Neural progenitor cell (in vitro differentiated cells): ENCODE measurements around the gene BZW1. TPM values are rescaled to one million over a fixed set of nuclear protein-coding genes. Genes with fewer than 3 reads are reported as not detected.

ENCODE experiments used
- DNase-seq: peaks from one replicate; pipeline ENCODE4 v3.0.0-alpha.2; 2016; ENCODE audit warnings: low spot score
- H2AFZ ChIP-seq: fragments of 200-600 bp; sonication (generic); replicated peaks from 2 replicates; pipeline ENCODE4 v1.6.1; 2016; ENCODE audit warnings: antibody characterized with exemption
- H3F3A ChIP-seq: fragments of 200-600 bp; sonication (generic); 2 replicates; pipeline ENCODE4 v1.6.1; 2016; ENCODE audit warnings: antibody characterized with exemption, low read depth
- H3K27ac ChIP-seq: fragments of 200-600 bp; sonication (generic); 2 replicates; pipeline ENCODE4 v1.5.1; 2016; ENCODE audit warnings: mild to moderate bottlenecking
- H3K27me3 ChIP-seq: fragments of 200-600 bp; sonication (generic); 2 replicates; pipeline ENCODE4 v1.6.1; 2016; ENCODE audit warnings: mild to moderate bottlenecking, moderate library complexity
- H3K36me3 ChIP-seq: fragments of 200-600 bp; sonication (generic); 2 replicates; pipeline ENCODE4 v1.5.1; 2016
- H3K4me1 ChIP-seq: fragments of 200-600 bp; sonication (generic); 2 replicates; pipeline ENCODE4 v1.6.1; 2016; ENCODE audit warnings: mixed run types
- H3K4me2 ChIP-seq: fragments of 200-600 bp; sonication (generic); 2 replicates; pipeline ENCODE4 v1.6.1; 2016
- H3K4me3 ChIP-seq: fragments of 200-600 bp; sonication (generic); 2 replicates; pipeline ENCODE4 v1.5.1; 2016
- H3K79me2 ChIP-seq: fragments of 200-600 bp; sonication (generic); 2 replicates; pipeline ENCODE4 v1.6.1; 2016; ENCODE audit warnings: low read depth
- H3K9ac ChIP-seq: fragments of 200-600 bp; sonication (generic); 2 replicates; pipeline ENCODE4 v1.6.1; 2016
- H3K9me3 ChIP-seq: fragments of 200-600 bp; sonication (generic); 2 replicates; pipeline ENCODE4 v1.5.1; 2016; ENCODE audit warnings: low read depth
- H4K20me1 ChIP-seq: fragments of 200-600 bp; sonication (generic); 2 replicates; pipeline ENCODE4 v1.6.1; 2016; ENCODE audit warnings: low read depth
- H3K27ac Mint-ChIP-seq: 3 replicates; pipeline ENCODE4 v1.8.0; 2021; ENCODE audit warnings: mixed read lengths
- H3K27me3 Mint-ChIP-seq: 2 replicates; pipeline ENCODE4 v1.8.0; 2022; ENCODE audit warnings: low read depth, mild to moderate bottlenecking, inconsistent platforms, moderate library complexity, mixed read lengths; ENCODE audit not compliant: insufficient read depth
- H3K36me3 Mint-ChIP-seq: 3 replicates; pipeline ENCODE4 v1.8.0; 2021; ENCODE audit warnings: mixed read lengths
- H3K4me1 Mint-ChIP-seq: 3 replicates; pipeline ENCODE4 v1.8.0; 2021; ENCODE audit warnings: mixed read lengths
- H3K4me3 Mint-ChIP-seq: 3 replicates; pipeline ENCODE4 v1.8.0; 2021; ENCODE audit warnings: mild to moderate bottlenecking, moderate library complexity, mixed read lengths
- H3K9me3 Mint-ChIP-seq: 3 replicates; pipeline ENCODE4 v1.8.0; 2020; ENCODE audit warnings: mixed read lengths
- EZH2 ChIP-seq: fragments of 200-600 bp; sonication (generic); IDR thresholded peaks from 2 replicates; pipeline ENCODE4 v1.6.1; 2017; ENCODE audit warnings: antibody characterized with exemption, mild to moderate bottlenecking, moderate library complexity
- EZH2phosphoT487 ChIP-seq: fragments of 200-600 bp; sonication (generic); IDR thresholded peaks from 2 replicates; pipeline ENCODE4 v1.6.1; 2017; ENCODE audit warnings: antibody characterized with exemption
- total RNA-seq: library from RNA; depleted of rRNA; stranded (reverse); fragments of >200 nt; gene quantifications from 2 replicates; pipeline ENCODE4 v1.2.3, GENCODE V29; 2015; ENCODE audit warnings: low replicate concordance
- TF ChIP-seq, protein P1 (sequence below): fragments of 200-600 bp; sonication (generic); IDR thresholded peaks from 2 replicates; pipeline ENCODE4 v1.5.1; 2017; ENCODE audit warnings: antibody characterized with exemption, mild to moderate bottlenecking

BZW1 gene
- total RNA-seq, 1 donor from 2014 or later: 421 TPM

DNA sequence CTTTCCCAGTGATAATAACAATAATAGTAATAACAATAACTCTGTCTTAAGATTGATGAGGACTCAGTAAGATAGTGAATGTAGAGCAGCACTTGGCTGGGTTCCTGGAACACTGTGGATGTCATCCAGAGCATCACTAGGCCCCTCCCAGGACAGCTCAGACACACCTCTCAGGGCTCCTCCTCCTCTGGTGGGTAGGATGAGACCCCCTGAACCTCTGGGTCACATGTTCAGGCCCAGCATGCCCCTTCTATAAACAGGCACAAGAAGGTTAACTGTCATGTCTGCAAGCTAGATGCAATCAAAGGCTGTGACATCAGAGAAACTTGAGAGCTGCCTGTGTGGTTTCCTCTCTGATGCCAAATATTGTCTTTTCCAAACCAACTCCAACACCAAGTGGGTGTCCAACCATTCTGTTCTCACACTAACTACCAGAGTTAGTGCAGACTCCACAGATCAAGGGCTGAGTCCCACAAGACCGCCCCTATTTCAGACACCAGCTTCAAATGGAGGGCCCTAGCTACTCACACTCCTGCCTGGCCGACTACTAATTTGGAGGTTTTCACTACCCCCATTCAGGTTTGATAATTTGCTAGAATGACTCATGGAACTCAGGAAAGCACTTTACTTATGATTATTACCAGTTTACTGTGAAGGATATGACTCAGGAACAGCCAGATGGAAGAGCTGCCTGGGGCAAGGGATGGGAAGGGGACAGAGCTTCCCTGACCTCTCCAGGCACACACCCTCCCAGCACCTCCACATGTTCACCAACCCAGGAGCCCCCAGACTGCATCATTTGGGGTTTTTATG, 46.4 kb upstream of the BZW1 start:
- H3K4me3 ChIP-seq: no peak overlapping the region
- Mint-ChIP-seq H3K9me3 (no peaks in the 10 kb centered on the region), H3K27me3 (no peaks in the 10 kb centered on the region), H3K27ac (no peak overlapping the region), H3K36me3 (no peaks in the 10 kb centered on the region), H3K4me1 (no peaks in the 10 kb centered on the region), H3K4me3 (no peak overlapping the region)
- peaks cover 4% of the 10 kb centered on the region for H3K4me1 ChIP-seq
- TF ChIP-seq, protein P1, sequence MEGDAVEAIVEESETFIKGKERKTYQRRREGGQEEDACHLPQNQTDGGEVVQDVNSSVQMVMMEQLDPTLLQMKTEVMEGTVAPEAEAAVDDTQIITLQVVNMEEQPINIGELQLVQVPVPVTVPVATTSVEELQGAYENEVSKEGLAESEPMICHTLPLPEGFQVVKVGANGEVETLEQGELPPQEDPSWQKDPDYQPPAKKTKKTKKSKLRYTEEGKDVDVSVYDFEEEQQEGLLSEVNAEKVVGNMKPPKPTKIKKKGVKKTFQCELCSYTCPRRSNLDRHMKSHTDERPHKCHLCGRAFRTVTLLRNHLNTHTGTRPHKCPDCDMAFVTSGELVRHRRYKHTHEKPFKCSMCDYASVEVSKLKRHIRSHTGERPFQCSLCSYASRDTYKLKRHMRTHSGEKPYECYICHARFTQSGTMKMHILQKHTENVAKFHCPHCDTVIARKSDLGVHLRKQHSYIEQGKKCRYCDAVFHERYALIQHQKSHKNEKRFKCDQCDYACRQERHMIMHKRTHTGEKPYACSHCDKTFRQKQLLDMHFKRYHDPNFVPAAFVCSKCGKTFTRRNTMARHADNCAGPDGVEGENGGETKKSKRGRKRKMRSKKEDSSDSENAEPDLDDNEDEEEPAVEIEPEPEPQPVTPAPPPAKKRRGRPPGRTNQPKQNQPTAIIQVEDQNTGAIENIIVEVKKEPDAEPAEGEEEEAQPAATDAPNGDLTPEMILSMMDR: no peak
- no peak for TF ChIP-seq EZH2phosphoT487
- H4K20me1 ChIP-seq: no peaks in the 10 kb centered on the region
- H3K9ac ChIP-seq: no peak overlapping the region
- H3K27me3 ChIP-seq: no peaks in the 10 kb centered on the region
- no peak overlapping the region for H3K4me2 ChIP-seq
- no peak overlapping the region for H2AFZ ChIP-seq
- H3K9me3 ChIP-seq: no peaks in the 10 kb centered on the region
- H3F3A ChIP-seq: no peaks in the 10 kb centered on the region
- H3K27ac ChIP-seq: no peak overlapping the region
- no peak for DNase-seq
- no peaks in the 10 kb centered on the region for H3K36me3 ChIP-seq
- H3K79me2 ChIP-seq: no peaks in the 10 kb centered on the region

DNA sequence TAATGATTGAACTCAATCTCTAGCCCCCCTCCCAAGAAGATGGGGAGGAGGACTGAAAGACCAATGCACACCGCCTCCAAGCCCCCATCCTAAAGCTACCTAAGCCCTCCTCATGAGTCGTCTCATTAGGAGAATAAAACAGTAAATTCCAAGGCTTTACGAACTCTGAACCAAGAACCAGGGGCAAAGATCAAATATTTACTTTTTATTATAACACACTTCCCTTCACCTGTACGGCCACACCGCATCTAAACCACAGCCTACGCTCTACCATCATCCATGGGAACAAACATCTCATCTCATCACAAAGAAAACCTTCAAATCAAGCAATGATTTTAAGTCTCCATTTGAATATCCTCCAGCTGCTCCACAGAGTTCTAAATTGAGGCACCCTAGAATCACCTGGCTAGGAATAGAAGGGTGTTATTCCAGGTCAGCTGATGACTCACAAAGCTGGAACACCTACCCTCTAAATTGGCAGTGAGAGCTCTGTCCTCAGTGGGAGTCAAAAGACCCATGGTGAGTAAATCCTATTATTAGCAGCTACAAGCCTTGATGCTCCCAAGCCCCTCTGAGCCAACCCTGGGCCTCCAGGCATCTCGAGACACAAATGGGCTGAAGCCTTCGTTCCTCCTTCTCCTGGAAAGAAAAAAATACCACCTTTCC, 45.6 kb upstream of the BZW1 start:
- TF ChIP-seq, protein P1: no peak
- TF ChIP-seq EZH2 (no peak), EZH2phosphoT487 (no peak)
- H3K4me2 ChIP-seq: peak overlapping the region; percentile 29
- no peaks in the 10 kb centered on the region for H3F3A ChIP-seq
- no peaks in the 10 kb centered on the region for H3K36me3 Mint-ChIP-seq
- no peaks in the 10 kb centered on the region for H3K4me1 Mint-ChIP-seq
- no peak overlapping the region for H3K4me3 ChIP-seq
- peaks cover 4% of the 10 kb centered on the region for H3K4me1 ChIP-seq
- no peak overlapping the region for H3K27ac Mint-ChIP-seq
- H3K27ac ChIP-seq: no peak overlapping the region
- H3K9ac ChIP-seq: no peak overlapping the region
- H3K9me3 ChIP-seq: no peaks in the 10 kb centered on the region
- H3K27me3 Mint-ChIP-seq: no peaks in the 10 kb centered on the region
- no peak overlapping the region for H2AFZ ChIP-seq
- no peak for DNase-seq
- H3K36me3 ChIP-seq: no peaks in the 10 kb centered on the region
- no peak overlapping the region for H3K4me3 Mint-ChIP-seq
- no peaks in the 10 kb centered on the region for H3K27me3 ChIP-seq
- no peaks in the 10 kb centered on the region for H3K79me2 ChIP-seq
- H4K20me1 ChIP-seq: no peaks in the 10 kb centered on the region
- H3K9me3 Mint-ChIP-seq: no peaks in the 10 kb centered on the region

DNA sequence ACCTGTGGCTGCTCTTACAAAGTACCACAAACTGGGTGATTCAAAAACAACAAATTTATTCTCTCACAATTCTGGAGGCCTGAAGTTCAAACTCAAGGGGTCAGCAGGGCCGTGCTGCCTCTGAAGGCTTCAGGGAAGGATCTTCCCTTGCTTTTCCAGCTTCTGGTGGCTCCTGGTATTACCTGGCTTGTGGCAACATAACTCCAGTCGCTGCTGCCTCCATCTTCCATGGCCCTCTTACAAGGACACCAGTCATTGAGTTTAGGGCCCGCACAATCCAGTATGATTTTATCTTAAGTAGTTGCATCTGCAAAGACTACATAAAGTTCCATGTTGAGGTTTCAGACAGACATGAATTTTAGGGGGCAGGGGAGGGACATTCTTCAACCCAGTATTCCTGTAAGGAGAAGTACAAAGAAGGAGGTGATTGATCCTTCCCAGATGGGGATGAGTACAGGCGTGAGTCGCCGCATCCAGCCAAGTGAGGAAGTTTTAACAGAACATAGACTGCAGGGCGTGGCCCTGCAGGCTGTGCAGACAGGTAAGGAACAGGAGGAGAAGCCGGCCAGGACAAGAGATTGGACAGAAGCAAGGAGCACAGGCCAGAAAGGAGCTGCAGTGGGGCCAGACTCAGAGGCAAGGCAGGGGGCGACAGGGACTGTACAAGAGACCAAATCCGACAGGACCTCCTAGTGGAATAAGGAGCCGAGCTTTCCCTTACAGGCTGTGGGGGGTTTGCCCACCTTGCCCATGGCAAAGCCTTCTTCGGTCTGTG, 44.4 kb upstream of the BZW1 start:
- Mint-ChIP-seq H3K27ac (no peak overlapping the region), H3K4me1 (no peaks in the 10 kb centered on the region), H3K9me3 (peaks cover under 1% of the 10 kb centered on the region), H3K27me3 (no peaks in the 10 kb centered on the region), H3K4me3 (no peak overlapping the region), H3K36me3 (no peaks in the 10 kb centered on the region)
- Histone ChIP-seq H4K20me1 (no peaks in the 10 kb centered on the region), H3K9me3 (no peaks in the 10 kb centered on the region), H3K27me3 (no peaks in the 10 kb centered on the region), H3K9ac (no peak overlapping the region), H3K27ac (no peak overlapping the region), H3K4me1 (peaks cover 4% of the 10 kb centered on the region), H3K36me3 (no peaks in the 10 kb centered on the region), H3K79me2 (no peaks in the 10 kb centered on the region), H3K4me2 (no peak overlapping the region), H3K4me3 (no peak overlapping the region), H2AFZ (peak overlapping the region; percentile 18), H3F3A (no peaks in the 10 kb centered on the region)
- DNase-seq: no peak
- TF ChIP-seq EZH2phosphoT487 (no peak), EZH2 (no peak)
- TF ChIP-seq, protein P1: no peak
